Ovary (tissue), 3 donors: Measurements from ENCODE around the gene FBXL17.

Source experiments
- EP300 ChIP-seq: sonication (generic); formaldehyde crosslinking; IDR thresholded peaks from one replicate; pipeline ENCODE4 v1.6.1; 2017; ENCODE audit warnings: antibody characterized with exemption
- TF ChIP-seq, protein P1 (sequence below), 3 donors: fragments of 450-650 bp in 2 of 3; fragments of 200-600 bp in 1 of 3; IDR thresholded peaks; one replicate each; pipeline versions ENCODE4 v1.5.1 to v1.8.0; 2016 to 2022; ENCODE audit warnings: antibody characterized with exemption in 3 of 3, mild to moderate bottlenecking in 1 of 3
- donor health status: DM: no; HTN: no; CAD: no.

DNA sequence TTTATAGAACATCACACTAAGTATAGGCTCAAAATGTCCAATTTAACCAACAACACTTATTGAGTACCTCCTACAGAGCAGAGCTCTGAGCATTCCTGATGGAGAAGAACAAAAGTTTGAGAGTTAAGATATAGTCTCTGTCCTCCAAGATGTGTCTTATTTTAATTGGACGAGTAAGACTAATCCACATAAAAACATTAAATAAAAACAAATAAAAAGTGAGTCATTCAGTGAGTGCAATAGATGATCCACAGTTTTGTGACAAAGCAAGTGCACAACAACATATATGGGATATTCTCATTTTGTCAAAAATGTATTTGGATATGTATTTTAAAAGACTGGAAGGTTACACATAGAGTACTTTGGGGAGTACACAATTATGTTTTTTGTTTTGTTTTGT is 277.4 kb downstream of the FBXL17 start:
- TF ChIP-seq, protein P1, sequence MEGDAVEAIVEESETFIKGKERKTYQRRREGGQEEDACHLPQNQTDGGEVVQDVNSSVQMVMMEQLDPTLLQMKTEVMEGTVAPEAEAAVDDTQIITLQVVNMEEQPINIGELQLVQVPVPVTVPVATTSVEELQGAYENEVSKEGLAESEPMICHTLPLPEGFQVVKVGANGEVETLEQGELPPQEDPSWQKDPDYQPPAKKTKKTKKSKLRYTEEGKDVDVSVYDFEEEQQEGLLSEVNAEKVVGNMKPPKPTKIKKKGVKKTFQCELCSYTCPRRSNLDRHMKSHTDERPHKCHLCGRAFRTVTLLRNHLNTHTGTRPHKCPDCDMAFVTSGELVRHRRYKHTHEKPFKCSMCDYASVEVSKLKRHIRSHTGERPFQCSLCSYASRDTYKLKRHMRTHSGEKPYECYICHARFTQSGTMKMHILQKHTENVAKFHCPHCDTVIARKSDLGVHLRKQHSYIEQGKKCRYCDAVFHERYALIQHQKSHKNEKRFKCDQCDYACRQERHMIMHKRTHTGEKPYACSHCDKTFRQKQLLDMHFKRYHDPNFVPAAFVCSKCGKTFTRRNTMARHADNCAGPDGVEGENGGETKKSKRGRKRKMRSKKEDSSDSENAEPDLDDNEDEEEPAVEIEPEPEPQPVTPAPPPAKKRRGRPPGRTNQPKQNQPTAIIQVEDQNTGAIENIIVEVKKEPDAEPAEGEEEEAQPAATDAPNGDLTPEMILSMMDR (IDR thresholded peaks at IDR 0.05) = no peak
- no peak for TF ChIP-seq EP300
